NOMO-1 (cell line): ENCODE data around the gene VAPA.
"Not testable (repeated sequence)": the region's sequence is repeated elsewhere in the genome, so short reads cannot be mapped to it uniquely, and the experiment has no call there.

Experiments
- DNase-seq, 2 experiments: peaks; one replicate each; lab custom pipeline; 2025; ENCODE audit not compliant: unreplicated experiment in 2 of 2; lab: John Stamatoyannopoulos, UW

The VAPA gene

DNA sequence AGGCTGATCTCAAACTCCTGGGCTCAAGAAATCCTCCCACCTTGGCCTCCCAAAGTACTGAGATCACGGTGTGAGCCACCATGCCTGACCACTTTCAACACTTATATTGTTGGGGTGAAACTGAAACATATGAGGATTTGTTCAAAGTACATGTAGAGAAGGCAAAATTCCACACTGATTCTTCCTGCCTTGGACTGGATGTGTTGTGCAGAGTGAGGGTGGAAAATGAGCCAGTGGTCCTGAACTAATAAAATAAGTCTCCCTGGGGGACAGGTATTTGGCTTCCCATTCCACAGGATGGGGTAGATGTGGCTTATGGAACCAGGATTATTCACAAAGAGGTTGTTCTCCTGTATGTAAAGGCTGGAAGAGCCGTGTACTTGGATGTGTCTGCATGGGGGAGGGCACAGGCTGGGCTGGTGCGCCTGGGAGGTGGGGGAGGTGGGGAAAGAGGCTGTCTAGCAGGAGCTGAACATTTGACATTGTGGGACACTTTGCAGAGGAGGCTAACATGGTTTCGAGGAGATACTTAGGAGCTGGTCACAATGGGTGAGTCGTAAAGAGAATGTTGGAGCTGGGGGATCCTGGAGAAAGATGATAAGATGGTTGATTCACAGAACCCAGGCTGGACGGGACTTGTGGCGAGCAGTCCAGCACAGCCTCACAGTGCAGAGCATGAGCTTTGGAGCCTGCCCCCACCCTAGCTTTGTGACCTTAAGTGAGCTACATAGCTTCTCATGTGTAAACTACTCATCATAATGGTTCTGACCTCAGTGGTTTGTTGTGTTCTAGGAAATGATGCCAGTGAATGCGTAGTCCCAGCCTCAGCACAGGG, 28.4 kb upstream of the VAPA start, which contains the start of gene TXNDC2:
TXNDC2 (plus strand) TSS at position 804 of the 835 bp plus-strand sequence. CDS start 708 bp downstream, outside the sequence.
- no peak for DNase-seq

- DNase-seq: no peak
Measured at GRCh38 chr18:9886005-9886348, 27.8 kb upstream of the VAPA start.

DNA sequence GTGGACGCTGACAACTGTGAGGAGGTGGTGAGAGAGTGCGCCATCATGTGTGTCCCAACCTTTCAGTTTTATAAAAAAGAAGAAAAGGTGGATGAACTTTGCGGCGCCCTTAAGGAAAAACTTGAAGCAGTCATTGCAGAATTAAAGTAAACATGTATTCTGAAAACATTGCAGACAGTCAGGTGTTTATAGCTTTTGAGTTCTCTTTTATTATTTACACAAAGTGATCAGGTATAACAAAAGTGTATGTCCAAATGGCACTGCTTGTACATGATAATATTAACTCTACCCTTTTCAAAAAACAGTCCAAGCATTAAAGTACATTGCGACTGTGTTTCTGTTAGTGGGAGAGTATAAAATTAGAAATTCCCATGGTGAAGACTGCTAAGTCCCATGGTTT, 25.8 kb upstream of the VAPA start:
- no peak for DNase-seq

DNA sequence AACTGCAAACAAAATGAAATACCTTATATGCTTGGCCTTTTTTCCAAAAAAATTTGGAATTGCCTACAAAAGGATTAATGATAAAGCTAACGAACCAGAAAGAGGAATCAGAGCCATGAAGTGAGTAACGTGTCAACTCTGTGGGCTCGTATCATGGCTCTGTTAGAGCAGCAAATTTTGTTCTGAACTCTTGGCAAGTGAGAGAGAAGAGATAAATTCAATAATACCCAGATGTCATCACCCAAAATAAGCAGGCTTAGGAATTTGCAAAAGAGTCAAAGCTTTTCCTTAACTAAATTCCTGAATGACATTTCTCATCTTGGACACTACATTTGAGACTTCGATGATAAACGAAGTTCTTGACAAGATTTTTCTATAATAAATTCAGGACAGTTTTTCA, 23.6 kb upstream of the VAPA start:
- no peak for DNase-seq

DNA sequence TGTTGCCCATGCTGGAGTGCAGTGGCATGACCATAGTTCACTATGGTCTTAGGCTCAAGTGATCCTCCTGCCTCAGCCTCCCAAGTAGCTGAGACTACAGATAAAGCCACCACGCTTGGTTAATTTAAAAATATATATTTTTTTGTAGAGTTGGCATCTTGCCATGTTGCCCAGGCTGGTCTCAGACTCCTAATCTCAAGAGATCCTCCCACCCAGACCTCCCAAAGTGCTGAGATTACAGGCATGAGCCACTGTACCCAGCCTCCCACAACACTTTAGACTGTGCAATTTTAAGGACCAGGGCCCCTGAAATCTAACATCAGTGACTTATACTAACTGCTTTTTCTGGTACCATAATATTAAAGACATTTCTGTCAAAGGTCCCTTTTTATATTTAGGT, 22.9 kb upstream of the VAPA start:
- DNase-seq: no peak

DNA sequence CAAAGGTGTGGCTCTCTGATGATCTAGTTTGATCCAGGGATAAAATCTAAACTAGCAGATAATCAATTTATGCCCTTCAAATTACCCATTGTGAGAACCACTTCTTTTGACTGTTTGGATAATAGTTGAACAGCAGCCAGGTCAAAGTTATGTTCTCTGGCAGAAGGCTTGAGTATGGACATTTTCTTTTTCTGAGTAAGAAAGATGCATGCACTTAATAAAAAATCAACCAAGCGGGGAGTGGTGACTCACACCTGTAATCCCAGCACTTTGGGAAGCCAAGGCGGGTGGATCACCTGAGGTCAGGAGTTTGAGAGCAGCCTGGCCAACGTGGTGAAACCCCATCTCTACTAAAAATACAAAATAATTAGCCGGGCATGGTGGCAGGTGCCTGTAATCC, 22.3 kb upstream of the VAPA start:
- not testable (repeated sequence) for DNase-seq

DNA sequence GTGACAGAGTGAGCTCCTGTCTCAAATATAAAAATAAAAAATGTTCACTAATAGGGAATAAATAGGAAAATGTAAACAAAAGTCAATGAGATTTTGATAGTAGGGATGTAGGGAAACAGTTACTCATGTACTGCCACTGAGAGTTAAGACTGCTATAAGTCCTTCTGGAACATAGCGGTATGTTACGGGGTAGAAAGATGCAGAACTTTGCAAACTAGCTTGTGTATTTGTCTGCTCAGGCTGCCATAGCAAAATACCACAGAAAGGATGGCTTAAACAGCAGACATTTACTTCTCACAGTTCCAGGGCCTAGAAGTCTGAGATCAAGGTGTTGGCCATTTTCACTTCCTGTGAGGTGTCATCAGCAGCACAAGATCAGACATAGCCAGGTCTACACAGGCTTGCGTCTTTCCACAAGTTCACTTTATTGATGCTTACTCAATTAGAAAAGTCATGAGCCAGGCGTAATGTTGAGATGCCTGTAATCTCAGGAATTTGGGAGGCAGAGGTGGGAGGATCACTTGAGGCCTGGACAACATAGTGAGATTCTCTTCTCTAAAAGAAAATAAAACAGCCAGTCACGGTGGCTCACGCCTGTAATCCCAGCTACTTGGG, 19.3 kb upstream of the VAPA start:
- DNase-seq: no peak

- no peak for DNase-seq
Measured at GRCh38 chr18:9897129-9897528, 16.7 kb upstream of the VAPA start.

GRCh38 chr18:9897787-9898291, 16.0 kb upstream of the VAPA start:
- DNase-seq: not testable (repeated sequence)

DNA sequence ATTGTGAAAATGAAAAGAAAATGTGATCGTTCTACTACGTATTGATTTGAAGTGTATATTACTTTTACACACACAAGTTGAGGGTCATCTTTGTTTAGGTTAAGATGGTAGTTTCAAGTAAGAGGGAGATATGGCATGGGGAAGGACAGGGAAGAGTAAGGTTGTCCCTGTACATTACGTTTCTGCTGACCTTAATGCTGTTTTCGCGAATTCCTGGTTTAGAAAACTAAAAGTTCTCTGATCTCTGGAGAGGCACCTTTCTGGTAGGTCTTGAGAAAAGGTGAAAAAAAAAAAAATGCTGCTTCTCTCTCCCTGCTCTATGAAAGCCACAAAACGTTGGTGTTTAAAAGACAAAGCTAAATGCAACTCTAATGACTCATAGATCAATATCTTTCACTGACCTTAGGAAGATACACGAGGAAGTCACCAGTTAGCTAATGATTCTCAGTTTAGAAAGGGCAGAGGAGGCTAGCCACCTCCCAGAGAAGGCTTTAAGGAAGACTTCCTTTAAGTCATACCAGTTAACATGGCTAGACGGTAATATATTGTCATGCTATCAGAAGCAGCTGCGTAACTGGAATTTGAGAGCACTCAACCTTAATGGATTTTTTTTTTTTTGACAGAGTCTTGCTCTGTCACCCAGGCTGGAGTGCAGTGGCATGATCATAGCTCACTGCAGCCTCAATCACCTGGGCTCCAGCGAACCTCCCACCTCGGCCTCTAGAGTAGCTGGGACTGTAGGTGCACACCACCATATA, 14.8 kb upstream of the VAPA start:
- peak; percentile 36 to 87 for DNase-seq

DNA sequence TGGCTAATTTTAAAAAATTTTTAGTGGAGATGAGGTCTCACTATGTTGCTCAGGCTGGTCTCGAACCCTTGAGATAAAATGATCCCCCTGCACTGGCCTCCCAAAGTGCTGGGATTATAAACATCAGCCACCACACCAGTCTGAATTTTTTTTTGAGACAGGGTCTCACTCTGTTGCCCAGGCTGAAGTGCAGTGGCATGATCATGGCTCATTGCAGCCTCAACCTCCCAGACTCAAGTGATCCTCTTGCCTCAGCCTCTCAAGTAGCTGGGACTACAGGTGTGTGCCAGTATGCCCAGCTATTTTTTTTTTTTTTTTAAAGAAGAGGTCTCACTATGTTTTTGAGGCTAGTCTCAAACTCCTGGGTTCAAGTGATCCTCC, 14.3 kb upstream of the VAPA start:
- not testable (repeated sequence) for DNase-seq

DNA sequence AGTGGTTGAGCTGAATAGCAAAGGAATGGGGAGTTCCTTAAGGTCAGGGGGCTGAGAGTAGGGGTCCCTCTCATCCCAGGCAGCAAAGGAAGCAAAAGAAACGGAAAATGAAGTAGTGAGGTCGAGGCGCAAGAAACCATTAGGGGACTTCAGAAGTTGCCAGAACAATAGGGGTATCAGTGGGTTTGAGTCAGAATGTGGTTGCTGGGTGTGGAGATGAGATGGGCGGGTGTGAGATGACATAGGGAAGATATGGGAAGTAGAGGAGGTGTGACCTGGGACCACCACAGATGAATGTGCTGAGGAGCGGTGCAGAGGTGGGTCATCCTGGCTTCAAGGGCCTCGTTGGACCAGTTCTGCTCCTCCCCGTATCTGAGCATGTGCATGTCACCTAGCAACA, 13.1 kb upstream of the VAPA start:
- no peak for DNase-seq

GRCh38 chr18:9901377-9901776, 12.4 kb upstream of the VAPA start:
- DNase-seq: no peak

GRCh38 chr18:9902264-9902663, 11.6 kb upstream of the VAPA start:
- DNase-seq: peak in 1 of 2 experiments; percentile 16

GRCh38 chr18:9902832-9903231, 11.0 kb upstream of the VAPA start:
- DNase-seq: no peak

DNA sequence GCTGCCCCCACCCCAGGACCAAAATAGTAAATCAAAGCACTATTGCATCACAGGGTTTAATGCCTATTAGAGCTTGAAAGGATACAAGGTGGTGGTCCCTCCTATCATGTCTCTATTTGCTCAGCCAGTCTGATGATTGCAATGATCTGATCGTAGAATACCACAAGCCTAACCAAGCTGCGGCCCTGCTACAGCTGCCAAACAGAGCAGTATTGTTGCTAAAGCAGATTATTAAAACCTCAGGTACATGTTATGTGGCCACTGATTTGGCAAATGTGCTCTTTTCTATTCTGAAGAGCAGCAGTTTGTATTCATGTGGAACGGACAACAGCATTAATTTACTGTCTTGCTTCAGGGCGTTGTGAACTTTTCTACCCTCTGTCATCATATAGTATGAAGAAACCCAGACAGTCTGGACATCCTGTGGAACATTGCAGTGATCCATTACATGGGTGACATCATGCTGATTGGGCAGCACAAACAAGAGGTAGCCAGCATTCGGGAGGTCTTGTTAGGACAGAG, 8.4 kb upstream of the VAPA start:
- peak; percentile 37 to 55 for DNase-seq

DNA sequence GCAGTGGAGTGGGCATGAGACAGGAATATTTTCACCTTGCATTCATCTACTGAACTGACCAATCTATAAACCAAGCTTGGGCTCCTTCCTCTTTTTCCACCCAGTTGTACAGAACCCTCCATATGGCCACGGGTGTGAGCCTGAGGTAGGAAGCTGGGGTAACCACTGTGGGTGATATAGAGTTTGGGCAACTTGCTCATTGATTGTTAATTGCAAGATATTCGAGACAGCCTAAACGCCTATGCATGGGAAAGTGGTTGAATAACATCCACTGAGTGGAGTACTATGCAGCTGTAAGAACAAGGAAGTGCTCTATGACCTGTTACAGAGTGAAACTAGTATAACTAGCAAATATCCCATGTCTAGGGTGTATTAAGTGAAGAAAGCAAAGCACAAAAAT, 7.3 kb upstream of the VAPA start:
- DNase-seq: peak; percentile 12 to 69

- DNase-seq: no peak
Measured at GRCh38 chr18:9907867-9908266, 5.9 kb upstream of the VAPA start.

DNA sequence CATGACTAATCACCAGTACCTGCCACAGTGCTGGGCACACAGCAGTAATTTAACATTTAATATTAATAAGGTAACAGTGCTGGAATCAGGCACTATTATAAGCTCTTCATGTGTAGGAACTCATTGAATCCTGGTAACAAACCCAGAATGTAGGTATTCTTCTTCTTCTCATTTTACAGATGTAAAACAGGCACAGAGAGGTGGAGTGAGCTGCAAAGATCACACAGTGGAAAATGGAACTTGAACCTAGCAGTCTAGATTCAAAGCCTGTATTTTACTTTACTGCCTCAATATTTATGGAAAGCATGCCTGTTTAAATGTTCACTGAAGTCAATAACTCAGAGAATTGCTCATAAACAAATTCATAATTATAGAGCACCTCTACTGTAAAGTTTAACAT, 3.7 kb upstream of the VAPA start:
- no peak for DNase-seq

DNA sequence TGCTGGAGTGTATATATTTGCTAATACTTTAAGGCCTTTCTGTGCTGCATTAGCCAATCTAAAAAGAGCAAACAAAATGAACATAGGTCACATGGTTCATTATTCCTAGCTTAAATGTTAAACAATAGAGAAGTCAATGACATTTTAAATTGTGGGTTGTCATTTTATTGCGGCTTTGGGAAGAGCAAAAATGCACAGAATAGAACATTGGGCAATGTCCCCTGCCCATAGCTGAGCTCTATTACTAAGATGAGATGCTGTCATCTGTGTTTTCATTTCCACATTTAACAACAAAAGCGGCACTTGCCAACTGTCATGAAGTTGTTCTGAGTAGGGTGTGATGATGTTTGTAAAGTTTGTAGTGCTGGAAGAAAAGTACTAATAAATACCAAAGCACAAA, 3.2 kb upstream of the VAPA start:
- peak; percentile 78 to 89 for DNase-seq

DNA sequence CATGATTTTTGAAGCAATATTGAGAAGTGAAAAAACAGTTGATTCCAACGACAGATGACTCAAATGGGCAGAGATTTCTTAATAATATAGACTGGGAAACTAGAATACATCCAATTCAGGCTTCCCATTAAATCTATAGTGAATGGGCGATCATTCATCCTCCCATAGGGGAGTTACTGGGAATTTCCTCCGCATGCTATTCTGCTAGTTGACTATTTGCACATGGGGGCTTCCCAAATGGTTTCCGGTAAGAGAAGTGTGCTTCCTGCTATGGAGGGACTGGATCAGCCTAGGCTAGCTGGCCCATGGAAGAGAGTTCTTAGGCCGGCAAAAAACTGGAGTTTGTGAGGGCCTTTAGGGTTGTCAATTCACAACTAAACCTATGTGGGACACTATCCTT, 2.6 kb upstream of the VAPA start:
- DNase-seq: no peak
